Activated naive CD4-positive, alpha-beta T cell treated with Interleukin-2 at 50 U/mL for 16 hours (primary cell): ENCODE measurements around the gene TUBGCP5.
"Not testable (repeated sequence)": the region's sequence is repeated elsewhere in the genome, so short reads cannot be mapped to it uniquely, and the experiment has no call there.

Experiments
- DNase-seq: peaks from one replicate; pipeline ENCODE4 v3.0.0-alpha.2; 2020

Gene TUBGCP5

GRCh38 chr15:23039143-23039916 is at the start of gene TUBGCP5:
TUBGCP5 (minus strand) TSS chr15:23039569; CDS start chr15:23039543, 26 bp downstream.
- DNase-seq = peak; percentile 97

DNA sequence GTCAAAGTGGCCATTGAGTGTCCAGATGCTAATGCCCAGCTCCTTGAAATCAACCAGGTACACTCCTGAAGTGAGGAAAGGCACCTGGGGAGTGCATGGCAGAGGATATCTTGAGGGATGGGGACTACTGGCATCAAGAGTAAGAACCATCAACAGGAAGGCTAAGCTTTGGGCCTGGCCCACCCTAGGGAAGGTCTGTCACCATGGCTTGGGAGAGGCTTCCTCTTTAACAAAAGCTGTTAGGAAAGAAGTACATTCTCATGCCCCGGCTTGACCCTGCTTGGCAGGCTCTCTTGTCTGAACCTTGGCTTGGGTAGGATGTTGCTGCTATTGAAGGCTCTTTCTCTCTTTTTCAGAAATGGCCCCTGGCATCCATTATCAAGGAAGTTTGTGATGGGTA is 43.7 kb upstream of the TUBGCP5 start:
- DNase-seq = no peak

DNA sequence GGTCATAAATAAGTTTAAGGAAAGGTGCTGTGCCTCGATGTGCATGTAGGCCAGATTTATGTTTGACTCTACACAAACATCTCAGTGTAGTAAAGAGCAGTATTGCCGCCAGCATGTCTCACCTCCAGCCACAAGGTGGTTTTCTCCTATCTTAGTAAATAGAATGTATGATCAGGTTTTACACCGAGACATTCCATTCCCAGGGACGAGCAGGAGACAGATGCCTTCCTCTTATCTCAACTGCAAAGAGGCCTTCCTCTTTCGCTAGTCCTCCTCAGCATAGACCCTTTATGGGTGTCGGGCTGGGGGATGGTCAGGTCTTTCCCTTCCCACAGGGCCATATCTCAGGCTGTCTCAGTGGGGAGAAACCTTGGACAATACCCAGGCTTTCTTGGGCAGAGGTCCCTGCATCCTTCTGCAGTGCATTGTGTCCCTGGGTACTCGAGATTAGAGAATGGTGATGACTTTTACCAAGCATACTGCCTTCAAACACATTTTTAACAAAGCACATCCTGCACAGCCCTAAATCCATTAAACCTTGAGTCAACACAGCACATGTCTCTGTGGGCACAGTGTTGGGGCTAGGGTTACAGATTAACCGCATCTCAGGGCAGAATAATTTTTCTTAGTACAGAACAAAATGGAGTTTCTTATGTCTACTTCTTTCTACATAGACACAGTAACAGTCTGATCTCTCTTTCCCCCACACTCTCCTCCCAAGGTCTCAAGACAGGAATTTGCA is 42.8 kb upstream of the TUBGCP5 start:
- DNase-seq = not testable (repeated sequence)

GRCh38 chr15:23081271-23081670 is 41.9 kb upstream of the TUBGCP5 start:
- no peak for DNase-seq

GRCh38 chr15:23079766-23080165 is 40.4 kb upstream of the TUBGCP5 start:
- DNase-seq = no peak

DNA sequence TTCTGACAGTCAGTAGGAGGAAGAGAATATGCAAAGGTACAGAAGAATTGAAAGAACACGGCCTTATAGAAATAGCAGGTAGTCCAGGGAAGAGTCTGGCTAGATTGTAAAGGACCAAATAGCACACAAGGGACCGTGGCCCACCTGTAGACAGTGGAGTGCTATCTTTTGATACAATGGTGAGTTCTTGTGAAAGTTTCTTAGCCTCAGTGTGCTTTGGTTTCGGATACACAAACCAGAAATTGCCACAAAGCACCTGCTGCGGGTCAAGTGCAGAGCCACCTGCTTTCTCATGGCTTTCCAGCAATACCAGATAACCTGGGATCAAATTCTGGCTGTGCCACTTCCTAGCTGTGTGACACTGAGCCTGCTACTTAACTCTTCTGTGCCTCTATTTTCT is 36.6 kb upstream of the TUBGCP5 start:
- DNase-seq = no peak

GRCh38 chr15:23074684-23075083 is 35.3 kb upstream of the TUBGCP5 start:
- DNase-seq = no peak

DNA sequence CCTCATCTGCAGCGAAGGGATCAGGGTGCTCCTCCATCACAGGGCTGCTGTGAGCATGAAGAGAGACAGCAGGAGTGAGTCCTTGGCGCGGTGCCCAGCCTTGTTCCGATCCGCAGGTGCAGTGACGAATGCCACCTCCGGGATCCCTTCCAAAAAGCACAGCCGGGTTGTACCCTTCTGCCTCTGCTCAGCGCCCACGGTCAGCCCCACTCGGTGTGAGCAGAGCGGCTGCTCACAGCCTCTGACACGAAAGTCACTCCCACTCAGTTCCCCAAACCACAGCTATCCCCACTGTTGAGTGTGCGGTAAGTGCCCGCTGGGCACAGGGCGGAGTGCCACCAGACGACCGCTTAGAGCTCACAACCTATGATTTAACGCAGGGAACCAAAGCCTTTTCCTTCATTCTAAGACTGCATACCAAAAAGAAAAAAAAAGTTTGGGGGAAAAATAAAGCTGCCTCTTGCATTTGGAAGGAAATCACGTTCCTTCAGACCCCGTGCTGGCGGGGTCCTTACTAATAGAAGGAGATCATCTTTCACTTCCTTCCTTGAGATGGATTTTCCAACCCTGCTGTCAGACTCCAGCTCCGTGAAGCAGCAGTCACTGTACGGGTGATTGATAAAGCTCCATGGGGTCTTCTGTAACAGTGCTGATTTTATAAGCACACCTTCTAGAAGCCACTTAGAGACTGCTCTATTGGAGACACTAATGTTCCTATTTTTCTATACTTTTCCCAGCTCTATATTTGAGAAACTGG is 34.7 kb upstream of the TUBGCP5 start:
- DNase-seq = no peak

GRCh38 chr15:23072633-23073032 is 33.3 kb upstream of the TUBGCP5 start:
- DNase-seq = no peak

DNA sequence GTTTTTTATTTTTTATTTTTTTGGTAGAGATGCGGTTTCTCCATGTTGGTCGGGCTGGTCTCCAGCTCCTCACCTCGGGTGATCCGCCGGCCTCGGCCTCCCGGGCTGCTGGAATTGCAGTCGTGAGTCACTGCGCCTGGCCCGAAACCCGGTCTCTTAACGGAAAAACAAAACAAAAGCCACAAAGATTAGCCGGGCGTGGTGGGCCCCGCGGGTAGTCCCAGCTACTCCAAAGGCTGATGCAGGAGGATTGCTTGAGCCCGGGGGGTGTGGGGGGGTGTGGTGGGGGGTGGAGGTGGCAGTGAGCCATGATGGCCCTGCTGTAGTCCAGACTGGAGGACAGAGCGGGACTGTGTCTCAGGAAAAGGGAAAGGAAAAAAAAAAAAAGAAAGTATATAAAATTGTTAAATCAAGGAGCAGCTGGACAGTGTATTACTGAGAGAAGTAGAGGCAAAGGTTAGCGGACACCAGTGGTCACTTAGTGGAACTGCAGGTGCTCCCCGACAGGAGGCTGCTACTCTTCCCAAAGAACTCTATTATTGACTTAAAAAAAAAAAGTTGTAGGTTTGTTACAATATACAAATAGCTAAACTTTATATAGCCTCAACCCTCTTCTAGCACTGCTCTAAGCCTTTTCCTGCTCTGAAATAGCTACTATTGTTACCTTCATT is 30.3 kb upstream of the TUBGCP5 start:
- DNase-seq = no peak

GRCh38 chr15:23067416-23067815 is 28.0 kb upstream of the TUBGCP5 start:
- no peak for DNase-seq

GRCh38 chr15:23065836-23066235 is 26.5 kb upstream of the TUBGCP5 start:
- no peak for DNase-seq

DNA sequence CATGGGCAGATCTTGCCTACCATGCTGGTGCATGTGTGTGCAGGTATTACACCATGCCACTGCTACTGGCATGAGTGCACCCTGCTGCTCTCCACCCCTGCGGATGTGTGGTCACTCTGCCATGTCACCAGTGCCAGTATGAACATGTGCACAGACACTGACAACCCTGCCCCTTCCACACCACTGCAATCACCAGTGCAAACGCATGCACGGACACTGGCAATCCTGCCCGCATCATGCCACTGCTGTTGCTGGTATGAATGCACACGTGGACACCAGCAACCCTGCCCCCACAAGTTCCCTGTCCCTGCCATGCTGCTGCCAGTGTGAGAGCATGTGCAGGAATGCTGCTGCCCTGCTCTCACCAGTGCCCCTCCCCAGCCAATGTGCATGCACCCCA is 24.8 kb upstream of the TUBGCP5 start:
- DNase-seq = no peak

- DNase-seq = no peak
Observed at GRCh38 chr15:23057707-23058106, 18.3 kb upstream of the TUBGCP5 start.

DNA sequence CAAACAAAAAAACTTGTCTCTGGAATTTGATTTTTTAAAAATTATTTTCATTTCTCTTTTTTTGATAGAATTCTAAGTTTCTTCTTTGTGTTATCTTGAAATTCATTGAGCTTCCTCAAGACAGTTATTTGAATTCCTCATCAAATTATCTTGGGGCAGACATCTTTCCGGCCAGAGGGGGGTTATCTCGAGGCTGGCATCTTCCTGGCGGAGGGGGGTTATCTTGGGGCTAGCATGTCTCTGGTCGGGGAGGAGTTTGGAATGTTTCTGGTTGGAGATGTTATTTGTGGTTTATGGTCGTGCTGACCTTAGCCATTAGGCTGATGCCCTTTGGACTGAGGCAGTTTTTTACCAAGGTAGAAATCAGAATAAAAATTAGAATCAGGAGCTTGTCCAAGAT is 15.9 kb upstream of the TUBGCP5 start:
- no peak for DNase-seq

- no peak for DNase-seq
Observed at GRCh38 chr15:23052522-23052921, 13.2 kb upstream of the TUBGCP5 start.

DNA sequence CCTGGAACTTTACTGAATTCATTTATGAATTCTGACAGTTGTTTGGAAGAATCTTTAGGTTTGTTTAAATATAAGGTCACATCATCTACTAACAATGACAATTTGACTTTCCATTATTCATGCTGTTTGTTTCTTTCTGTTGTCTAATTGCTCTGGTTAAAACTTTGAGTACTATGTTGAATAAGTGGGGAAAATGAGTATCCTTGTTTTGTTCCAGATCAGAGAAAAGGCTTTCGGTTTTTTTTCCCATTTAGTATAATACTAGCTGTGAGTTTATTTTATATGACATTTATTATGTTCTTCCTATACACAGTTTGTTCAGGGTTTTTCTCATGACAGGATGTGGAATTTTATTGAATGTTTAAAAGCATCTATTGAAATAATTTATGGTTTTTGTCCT is 11.3 kb upstream of the TUBGCP5 start:
- no peak for DNase-seq

DNA sequence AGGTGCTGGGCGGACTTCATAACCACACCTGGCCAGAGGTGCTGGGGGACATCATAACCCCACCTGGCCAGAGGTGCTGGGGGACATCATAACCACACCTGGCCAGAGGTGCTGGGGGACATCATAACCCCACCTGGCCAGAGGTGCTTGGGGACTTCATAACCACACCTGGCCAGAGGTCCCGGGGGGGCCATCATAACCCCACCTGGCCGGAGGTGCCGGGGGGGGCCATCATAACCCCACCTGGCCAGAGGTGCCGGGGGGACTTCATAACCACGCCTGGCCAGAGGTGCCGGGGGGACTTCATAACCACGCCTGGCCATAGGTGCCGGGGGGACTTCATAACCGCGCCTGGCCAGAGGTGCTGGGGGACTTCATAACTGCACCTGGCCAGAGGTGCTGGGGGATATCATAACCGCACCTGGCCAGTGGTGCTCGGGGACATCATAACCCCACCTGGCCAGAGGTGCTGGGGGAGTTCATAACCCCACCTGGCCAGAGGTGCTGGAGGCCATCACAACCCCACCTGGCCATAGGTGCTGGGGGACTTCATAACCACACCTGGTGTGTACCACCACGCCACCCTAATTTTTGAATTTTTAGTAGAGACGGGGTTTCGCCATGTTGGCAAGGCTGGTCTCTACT is 10.7 kb upstream of the TUBGCP5 start:
- no peak for DNase-seq

DNA sequence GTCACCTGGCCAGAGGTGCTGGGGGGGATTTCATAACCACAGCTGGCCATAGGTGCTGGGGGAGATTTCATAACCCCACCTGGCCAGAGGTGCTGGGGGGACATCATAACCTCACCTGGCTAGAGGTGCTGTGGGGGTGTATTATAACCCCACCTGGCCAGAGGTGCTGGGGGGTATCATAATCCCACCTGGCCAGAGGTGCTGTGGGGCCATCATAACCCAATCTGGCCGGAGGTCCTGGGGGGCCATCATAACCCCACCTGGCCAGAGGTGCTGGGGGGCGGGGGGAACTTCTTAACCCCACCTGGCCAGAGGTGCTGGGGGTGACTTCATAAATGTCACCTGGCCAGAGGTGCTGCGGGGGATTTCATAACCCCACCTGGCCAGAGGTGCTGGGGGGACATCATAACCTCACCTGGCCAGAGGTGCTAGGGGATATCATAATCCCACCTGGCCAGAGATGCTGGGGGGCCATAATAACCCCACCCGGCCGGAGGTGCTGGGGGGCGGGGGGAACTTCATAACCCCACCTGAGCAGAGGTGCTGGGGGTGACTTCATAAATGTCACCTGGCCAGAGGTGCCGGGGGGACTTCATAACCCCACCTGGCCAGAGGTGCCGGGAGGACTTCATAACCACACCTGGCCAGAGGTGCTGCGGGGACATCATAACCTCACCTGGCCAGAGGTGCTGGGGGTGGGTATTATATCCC is 9.4 kb upstream of the TUBGCP5 start:
- not testable (repeated sequence) for DNase-seq

DNA sequence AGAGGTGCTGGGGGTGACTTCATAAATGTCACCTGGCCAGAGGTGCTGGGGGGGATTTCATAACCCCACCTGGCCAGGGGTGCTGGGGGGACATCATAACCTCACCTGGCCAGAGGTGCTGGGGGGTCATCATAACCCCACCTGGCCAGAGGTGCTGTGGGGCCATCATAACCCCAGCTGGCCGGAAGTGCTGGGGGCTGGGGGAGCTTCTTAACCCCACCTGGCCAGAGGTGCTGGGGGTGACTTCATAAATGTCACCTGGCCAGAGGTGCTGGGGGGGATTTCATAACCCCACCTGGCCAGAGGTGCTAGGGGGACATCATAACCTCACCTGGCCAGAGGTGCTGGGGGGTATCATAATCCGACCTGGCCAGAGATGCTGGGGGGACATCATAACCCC is 4.6 kb upstream of the TUBGCP5 start:
- DNase-seq = not testable (repeated sequence)

DNA sequence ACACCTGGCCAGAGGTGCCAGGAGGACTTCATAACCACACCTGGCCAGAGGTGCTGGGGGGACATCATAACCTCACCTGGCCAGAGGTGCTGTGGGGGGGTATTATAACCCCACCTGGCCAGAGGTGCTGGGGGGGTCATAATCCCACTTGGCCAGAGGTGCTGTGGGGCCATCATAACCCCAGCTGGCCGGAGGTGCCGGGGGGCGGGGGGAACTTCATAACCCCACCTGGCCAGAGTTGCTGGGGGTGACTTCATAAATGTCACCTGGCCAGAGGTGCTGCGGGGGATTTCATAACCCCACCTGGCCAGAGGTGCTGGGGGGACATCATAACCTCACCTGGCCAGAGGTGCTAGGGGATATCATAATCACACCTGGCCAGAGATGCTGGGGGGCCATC is 4.2 kb upstream of the TUBGCP5 start:
- not testable (repeated sequence) for DNase-seq

- DNase-seq = not testable (repeated sequence)
Observed at GRCh38 chr15:23041736-23042135, 2.4 kb upstream of the TUBGCP5 start.
